ENCODE results near the gene BCAT1. TPM values are rescaled to one million over a fixed set of nuclear protein-coding genes. Genes with fewer than 3 reads are reported as not detected.

Gene BCAT1
- total and polyA plus RNA-seq, 2 donors (not counting 1 experiment from before 2014, with no cell fraction given), result 0.33 to 9.6 TPM

DNA sequence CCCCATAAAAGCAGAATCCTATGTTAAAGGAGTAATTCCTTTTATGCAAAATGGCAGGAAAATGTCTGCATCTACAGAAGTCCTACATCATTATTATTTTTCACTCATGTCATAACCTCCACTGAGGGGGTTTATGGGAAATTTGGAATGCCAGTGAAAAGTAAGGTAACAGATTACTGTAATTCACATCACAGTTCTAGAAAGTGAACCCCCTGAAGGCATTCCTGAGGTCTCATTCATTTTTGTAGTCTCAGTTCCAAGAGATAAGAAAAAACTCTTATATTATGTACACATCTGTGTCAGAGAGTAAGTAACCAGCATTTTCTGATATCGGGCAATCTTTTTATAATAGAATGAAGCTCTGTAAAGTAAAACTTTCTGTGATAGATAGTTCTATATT is 28.8 kb upstream of the BCAT1 start:
- no peaks in the 10 kb centered on the region for H3K36me3 ChIP-seq (replicated peaks in 1 of 2; ENCODE audit: control extremely low read depth in 1 of 2, control insufficient read depth in 1 of 2, extremely low read depth in 1 of 2, insufficient read depth in 2 of 2, low read length in 1 of 2)
- no peaks in the 10 kb centered on the region for H3K79me2 ChIP-seq (ENCODE audit: control insufficient read depth, insufficient read depth, low read length)
- no peaks in the 10 kb centered on the region for H4K20me1 ChIP-seq (ENCODE audit: control insufficient read depth, insufficient read depth, low read length, poor library complexity, severe bottlenecking)
- H3K27me3 Mint-ChIP-seq, result no peaks in the 10 kb centered on the region
- no peak for TF ChIP-seq EZH2 (IDR thresholded peaks at IDR 0.05; ENCODE audit: borderline replicate concordance, insufficient read depth, low read depth, low read length, poor library complexity, severe bottlenecking)
- TF ChIP-seq, protein P1, sequence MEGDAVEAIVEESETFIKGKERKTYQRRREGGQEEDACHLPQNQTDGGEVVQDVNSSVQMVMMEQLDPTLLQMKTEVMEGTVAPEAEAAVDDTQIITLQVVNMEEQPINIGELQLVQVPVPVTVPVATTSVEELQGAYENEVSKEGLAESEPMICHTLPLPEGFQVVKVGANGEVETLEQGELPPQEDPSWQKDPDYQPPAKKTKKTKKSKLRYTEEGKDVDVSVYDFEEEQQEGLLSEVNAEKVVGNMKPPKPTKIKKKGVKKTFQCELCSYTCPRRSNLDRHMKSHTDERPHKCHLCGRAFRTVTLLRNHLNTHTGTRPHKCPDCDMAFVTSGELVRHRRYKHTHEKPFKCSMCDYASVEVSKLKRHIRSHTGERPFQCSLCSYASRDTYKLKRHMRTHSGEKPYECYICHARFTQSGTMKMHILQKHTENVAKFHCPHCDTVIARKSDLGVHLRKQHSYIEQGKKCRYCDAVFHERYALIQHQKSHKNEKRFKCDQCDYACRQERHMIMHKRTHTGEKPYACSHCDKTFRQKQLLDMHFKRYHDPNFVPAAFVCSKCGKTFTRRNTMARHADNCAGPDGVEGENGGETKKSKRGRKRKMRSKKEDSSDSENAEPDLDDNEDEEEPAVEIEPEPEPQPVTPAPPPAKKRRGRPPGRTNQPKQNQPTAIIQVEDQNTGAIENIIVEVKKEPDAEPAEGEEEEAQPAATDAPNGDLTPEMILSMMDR (IDR thresholded peaks at IDR 0.05), result no peak
- peaks cover 0 to 7% of the 10 kb centered on the region in 2 donors for H3K4me1 ChIP-seq (ENCODE audit: control insufficient read depth in 2 of 2, insufficient read depth in 2 of 2, low read length in 2 of 2)
- ATAC-seq (ENCODE audit: low read depth), result no peak
- DNase-seq, result no peak
- H3K27ac ChIP-seq (ENCODE audit: low read length in 2 of 2), result no peak overlapping the region
- no peak overlapping the region for H2AFZ ChIP-seq (ENCODE audit: insufficient read depth, low read depth, low read length, poor library complexity, severe bottlenecking)
- H3K27me3 ChIP-seq (replicated peaks in 1 of 4; ENCODE audit: control extremely low read depth in 1 of 4, control insufficient read depth in 3 of 4, insufficient read depth in 4 of 4, low read length in 3 of 4), result no peaks in the 10 kb centered on the region
- intact Hi-C loops (cut with micrococcal nuclease), result no loop called here
- CTCF ChIA-PET, result no interaction called here
- no peak overlapping the region for H3K9ac ChIP-seq (ENCODE audit: low read length)
- POLR2A ChIA-PET, result no interaction called here
- H3K4me1 Mint-ChIP-seq, result peaks cover 2% of the 10 kb centered on the region
- H3K9me3 Mint-ChIP-seq (ENCODE audit: insufficient read depth), result peaks cover 9% of the 10 kb centered on the region
- H3K9me3 ChIP-seq (ENCODE audit: control extremely low read depth in 1 of 3, control insufficient read depth in 2 of 3, insufficient read depth in 1 of 3, low read length in 2 of 3), result peaks cover 0 to 4% (median 3%) of the 10 kb centered on the region in 3 donors
- no peak overlapping the region for H3K4me3 Mint-ChIP-seq
- H3K27ac Mint-ChIP-seq, result no peak overlapping the region
- no peak overlapping the region for H3K4me3 ChIP-seq (ENCODE audit: control extremely low read depth in 1 of 5, extremely low read depth in 1 of 5, insufficient read depth in 1 of 5, low read depth in 2 of 5, low read length in 4 of 5)
- no CpG with 5 or more reads among the region's 1 CpG for WGBS (ENCODE audit: insufficient coverage)
- no peak overlapping the region for H3K4me2 ChIP-seq (replicated peaks; ENCODE audit: low read depth, low read length, poor library complexity, severe bottlenecking)

GRCh38 chr12:24977060-24977459 is 28.2 kb upstream of the BCAT1 start:
- POLR2A ChIA-PET, result no interaction called here
- no peaks in the 10 kb centered on the region for H4K20me1 ChIP-seq (ENCODE audit: control insufficient read depth, insufficient read depth, low read length, poor library complexity, severe bottlenecking)
- H3K27ac Mint-ChIP-seq, result no peak overlapping the region

More at GRCh38 chr12:24977060-24977459, 28.2 kb upstream of the BCAT1 start:
- H3K9ac ChIP-seq (ENCODE audit: low read length), result no peak overlapping the region
- CTCF ChIA-PET, result interaction anchor here (0.6 to 1.4 kb wide), 3 partner anchors 152 to 603 kb away, joined by 3 read pairs; no protein-coding TSS in a partner anchor
- H3K36me3 ChIP-seq (replicated peaks in 1 of 2; ENCODE audit: control extremely low read depth in 1 of 2, control insufficient read depth in 1 of 2, extremely low read depth in 1 of 2, insufficient read depth in 2 of 2, low read length in 1 of 2), result no peaks in the 10 kb centered on the region
- no peaks in the 10 kb centered on the region for H3K79me2 ChIP-seq (ENCODE audit: control insufficient read depth, insufficient read depth, low read length)
- Mint-ChIP-seq H3K4me3 (no peak overlapping the region), H3K4me1 (peaks cover 2% of the 10 kb centered on the region), H3K9me3 (ENCODE audit: insufficient read depth) (peaks cover 3% of the 10 kb centered on the region), H3K27me3 (no peaks in the 10 kb centered on the region)
- intact Hi-C loops (cut with micrococcal nuclease), result no loop called here
- H3K4me3 ChIP-seq (ENCODE audit: control extremely low read depth in 1 of 5, extremely low read depth in 1 of 5, insufficient read depth in 1 of 5, low read depth in 2 of 5, low read length in 4 of 5), result no peak overlapping the region
- DNase-seq (no peak), ATAC-seq (ENCODE audit: low read depth) (no peak)
- H3K27ac ChIP-seq (ENCODE audit: low read length in 2 of 2), result no peak overlapping the region
- H3K27me3 ChIP-seq (replicated peaks in 1 of 4; ENCODE audit: control extremely low read depth in 1 of 4, control insufficient read depth in 3 of 4, insufficient read depth in 4 of 4, low read length in 3 of 4), result no peaks in the 10 kb centered on the region
- no peak overlapping the region for H3K4me2 ChIP-seq (replicated peaks; ENCODE audit: low read depth, low read length, poor library complexity, severe bottlenecking)
- no peak overlapping the region for H2AFZ ChIP-seq (ENCODE audit: insufficient read depth, low read depth, low read length, poor library complexity, severe bottlenecking)
- peaks cover 0 to 7% of the 10 kb centered on the region in 2 donors for H3K4me1 ChIP-seq (ENCODE audit: control insufficient read depth in 2 of 2, insufficient read depth in 2 of 2, low read length in 2 of 2)
- peaks cover 0 to 3% (median 0%) of the 10 kb centered on the region in 3 donors for H3K9me3 ChIP-seq (ENCODE audit: control extremely low read depth in 1 of 3, control insufficient read depth in 2 of 3, insufficient read depth in 1 of 3, low read length in 2 of 3)
- TF ChIP-seq, protein P1 (IDR thresholded peaks at IDR 0.05), result no peak
- TF ChIP-seq EZH2 (IDR thresholded peaks at IDR 0.05; ENCODE audit: borderline replicate concordance, insufficient read depth, low read depth, low read length, poor library complexity, severe bottlenecking), result no peak
- no CpG with 5 or more reads among the region's 4 CpGs for WGBS (ENCODE audit: insufficient coverage)

Data from B cell (primary cell).